Measurements from ENCODE around the gene POLD3. TPM values are rescaled to one million over a fixed set of nuclear protein-coding genes. Genes with fewer than 3 reads are reported as not detected.

Gene POLD3
- total RNA-seq, 1 experiment from 2014 or later = 18.9 TPM

- Histone ChIP-seq H3K27ac (ENCODE audit: low read depth, low read length) (no peak overlapping the region), H4K20me1 (ENCODE audit: insufficient read depth) (no peaks in the 10 kb centered on the region), H3K36me3 (ENCODE audit: control insufficient read depth in 1 of 2, insufficient read depth in 2 of 2, low read length in 2 of 2) (no peaks in the 10 kb centered on the region), H3K9me3 (ENCODE audit: control insufficient read depth in 1 of 2, insufficient read depth in 1 of 2, low read depth in 1 of 2, low read length in 2 of 2) (no peaks in the 10 kb centered on the region), H3K4me1 (ENCODE audit: control insufficient read depth in 1 of 2, insufficient read depth in 2 of 2, low read length in 2 of 2) (peaks cover 0 to 9% of the 10 kb centered on the region in 2 experiments; a peak in 1 of 4 replicates), H3K79me2 (ENCODE audit: insufficient read depth, low read length) (no peaks in the 10 kb centered on the region), H3K4me2 (ENCODE audit: low read length) (no peak overlapping the region), H3K9me2 (ENCODE audit: insufficient read depth) (no peaks in the 10 kb centered on the region), H3K9ac (ENCODE audit: low read length) (no peak overlapping the region), H2AFZ (ENCODE audit: low read depth, low read length, poor library complexity, severe bottlenecking) (no peak overlapping the region), H3K27me3 (ENCODE audit: insufficient read depth, low read length) (no peaks in the 10 kb centered on the region), H3K4me3 (replicated peaks in 1 of 2; ENCODE audit: low read depth in 1 of 2, low read length in 2 of 2) (no peak overlapping the region)
- ChIA-PET CTCF (interaction anchor here (1.5 kb wide), 1 partner anchor 16 kb away, joined by 6 read pairs; no protein-coding TSS in a partner anchor), RAD21 (ENCODE audit: low non-redundant PET in 1 of 2, low total read pairs in 2 of 2, uncharacterized antibody in 2 of 2, unreplicated experiment in 2 of 2) (no interaction called here), POLR2A (no interaction called here)
- intact Hi-C loops (cut with micrococcal nuclease) = no loop called here
- DNase-seq (ENCODE audit: low read depth, low spot score) = no peak
- no peak for ATAC-seq
- no peak for TF ChIP-seq POLR2AphosphoS5 (IDR thresholded peaks at IDR 0.05; ENCODE audit: low read depth, low read length)
- no TSS peak for BruUV-seq (replicated peaks)
Measured at GRCh38 chr11:74686792-74687191, 94.4 kb downstream of the POLD3 start.

DNA sequence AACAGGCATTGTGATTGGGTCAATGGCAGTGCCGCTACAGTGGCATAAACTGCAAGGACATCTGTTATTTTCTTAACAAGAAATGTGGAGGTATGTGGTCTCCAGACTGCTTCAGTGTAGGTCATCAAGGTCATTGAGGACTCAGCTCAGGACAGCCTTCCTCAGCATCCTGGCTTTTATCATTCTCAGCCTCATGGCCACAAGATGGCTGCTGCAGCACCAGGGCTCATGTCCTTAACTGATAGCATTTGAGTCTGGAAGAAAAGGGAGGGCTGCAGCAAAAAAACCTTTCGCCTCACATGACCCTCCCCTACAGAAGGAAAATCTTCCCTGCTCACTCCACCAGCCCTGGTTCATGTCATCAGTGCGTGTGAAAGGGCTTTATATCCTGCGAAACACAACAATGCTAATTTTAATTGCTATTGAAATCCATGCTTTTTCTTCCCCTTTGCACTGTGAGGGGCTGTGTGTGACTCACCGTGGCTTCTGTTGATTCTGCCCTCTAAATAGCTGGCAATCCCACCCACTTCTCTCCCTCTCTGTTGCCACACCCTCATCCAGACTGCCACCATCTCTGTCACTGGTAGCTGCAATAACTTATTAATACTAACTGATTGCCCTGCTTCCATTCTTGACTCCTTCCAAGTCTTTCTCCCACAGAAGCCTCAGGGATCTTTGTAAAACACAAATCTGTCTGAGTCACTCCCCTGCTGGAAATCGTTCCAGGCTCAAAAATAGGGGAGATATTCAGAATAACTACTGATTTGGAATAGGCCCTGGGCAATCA, 95.0 kb downstream of the POLD3 start:
- Histone ChIP-seq H4K20me1 (ENCODE audit: insufficient read depth) (no peaks in the 10 kb centered on the region), H3K27me3 (ENCODE audit: insufficient read depth, low read length) (no peaks in the 10 kb centered on the region), H3K9me3 (ENCODE audit: control insufficient read depth in 1 of 2, insufficient read depth in 1 of 2, low read depth in 1 of 2, low read length in 2 of 2) (no peaks in the 10 kb centered on the region), H3K9me2 (ENCODE audit: insufficient read depth) (no peaks in the 10 kb centered on the region), H2AFZ (ENCODE audit: low read depth, low read length, poor library complexity, severe bottlenecking) (no peak overlapping the region), H3K4me3 (replicated peaks in 1 of 2; ENCODE audit: low read depth in 1 of 2, low read length in 2 of 2) (no peak overlapping the region), H3K4me2 (ENCODE audit: low read length) (no peak overlapping the region), H3K9ac (ENCODE audit: low read length) (no peak overlapping the region), H3K79me2 (ENCODE audit: insufficient read depth, low read length) (no peaks in the 10 kb centered on the region), H3K36me3 (ENCODE audit: control insufficient read depth in 1 of 2, insufficient read depth in 2 of 2, low read length in 2 of 2) (no peaks in the 10 kb centered on the region), H3K27ac (ENCODE audit: low read depth, low read length) (no peak overlapping the region), H3K4me1 (ENCODE audit: control insufficient read depth in 1 of 2, insufficient read depth in 2 of 2, low read length in 2 of 2) (peaks cover 0 to 9% of the 10 kb centered on the region in 2 experiments; a peak in 1 of 4 replicates)
- POLR2A ChIA-PET = no interaction called here
- BruUV-seq (replicated peaks) = no TSS peak
- DNase-seq (ENCODE audit: low read depth, low spot score) (no peak), ATAC-seq (no peak)
- intact Hi-C loops (cut with micrococcal nuclease) = no loop called here
- RAD21 ChIA-PET (ENCODE audit: low non-redundant PET in 1 of 2, low total read pairs in 2 of 2, uncharacterized antibody in 2 of 2, unreplicated experiment in 2 of 2) = no interaction called here
- CTCF ChIA-PET = interaction anchor here (1.5 kb wide), 1 partner anchor 15 kb away, joined by 6 read pairs; no protein-coding TSS in a partner anchor
- TF ChIP-seq ZFX (IDR thresholded peaks at IDR 0.05) (no peak), JUND (IDR thresholded peaks at IDR 0.05) (no peak), TCF7L2 (IDR thresholded peaks at IDR 0.05; ENCODE audit: borderline replicate concordance, extremely low read depth, insufficient read depth, insufficient read length) (no peak), REST (IDR thresholded peaks at IDR 0.05; ENCODE audit: low read depth) (no peak), CEBPB (IDR thresholded peaks at IDR 0.05; ENCODE audit: low read depth) (no peak), RAD21 (IDR thresholded peaks at IDR 0.05; ENCODE audit: low read depth) (no peak), SRF (IDR thresholded peaks at IDR 0.05; ENCODE audit: low read depth) (no peak), EZH2 (IDR thresholded peaks at IDR 0.05) (no peak), SIN3A (IDR thresholded peaks at IDR 0.05; ENCODE audit: low read depth) (no peak), ELF1 (IDR thresholded peaks at IDR 0.05; ENCODE audit: borderline replicate concordance, low read depth) (no peak), EZH2phosphoT487 (IDR thresholded peaks at IDR 0.05; ENCODE audit: borderline replicate concordance) (no peak)
- TF ChIP-seq, protein P1, sequence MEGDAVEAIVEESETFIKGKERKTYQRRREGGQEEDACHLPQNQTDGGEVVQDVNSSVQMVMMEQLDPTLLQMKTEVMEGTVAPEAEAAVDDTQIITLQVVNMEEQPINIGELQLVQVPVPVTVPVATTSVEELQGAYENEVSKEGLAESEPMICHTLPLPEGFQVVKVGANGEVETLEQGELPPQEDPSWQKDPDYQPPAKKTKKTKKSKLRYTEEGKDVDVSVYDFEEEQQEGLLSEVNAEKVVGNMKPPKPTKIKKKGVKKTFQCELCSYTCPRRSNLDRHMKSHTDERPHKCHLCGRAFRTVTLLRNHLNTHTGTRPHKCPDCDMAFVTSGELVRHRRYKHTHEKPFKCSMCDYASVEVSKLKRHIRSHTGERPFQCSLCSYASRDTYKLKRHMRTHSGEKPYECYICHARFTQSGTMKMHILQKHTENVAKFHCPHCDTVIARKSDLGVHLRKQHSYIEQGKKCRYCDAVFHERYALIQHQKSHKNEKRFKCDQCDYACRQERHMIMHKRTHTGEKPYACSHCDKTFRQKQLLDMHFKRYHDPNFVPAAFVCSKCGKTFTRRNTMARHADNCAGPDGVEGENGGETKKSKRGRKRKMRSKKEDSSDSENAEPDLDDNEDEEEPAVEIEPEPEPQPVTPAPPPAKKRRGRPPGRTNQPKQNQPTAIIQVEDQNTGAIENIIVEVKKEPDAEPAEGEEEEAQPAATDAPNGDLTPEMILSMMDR (IDR thresholded peaks at IDR 0.05 in 2 of 3, conservative IDR thresholded peaks at IDR 0.05 in 1 of 3; ENCODE audit: borderline replicate concordance in 1 of 3, insufficient read depth in 1 of 3, low read depth in 2 of 3, low read length in 2 of 3) = no peak
